Activated CD4-positive, alpha-beta T cell treated with anti-CD3 and anti-CD28 coated beads, Interleukin-2, amount 50 U/mL, for 24 hours (primary cell): Measurements from ENCODE around the gene RASGRP2.
A peak's percentile ranks its signal among the peaks of the same experiment; 100 is the strongest.

Source experiments
- DNase-seq, 2 donors: peaks; one replicate each; pipeline ENCODE4 v3.0.0-alpha.2; 2020; ENCODE audit warnings: low read depth in 1 of 2, low spot score in 1 of 2

Gene RASGRP2

GRCh38 chr11:64771861-64772260 is 27.9 kb upstream of the RASGRP2 start:
- no peak for DNase-seq

- no peak for DNase-seq
Measured at GRCh38 chr11:64770120-64770519, 26.2 kb upstream of the RASGRP2 start.

- DNase-seq = no peak
Measured at GRCh38 chr11:64769283-64769682, 25.3 kb upstream of the RASGRP2 start.

DNA sequence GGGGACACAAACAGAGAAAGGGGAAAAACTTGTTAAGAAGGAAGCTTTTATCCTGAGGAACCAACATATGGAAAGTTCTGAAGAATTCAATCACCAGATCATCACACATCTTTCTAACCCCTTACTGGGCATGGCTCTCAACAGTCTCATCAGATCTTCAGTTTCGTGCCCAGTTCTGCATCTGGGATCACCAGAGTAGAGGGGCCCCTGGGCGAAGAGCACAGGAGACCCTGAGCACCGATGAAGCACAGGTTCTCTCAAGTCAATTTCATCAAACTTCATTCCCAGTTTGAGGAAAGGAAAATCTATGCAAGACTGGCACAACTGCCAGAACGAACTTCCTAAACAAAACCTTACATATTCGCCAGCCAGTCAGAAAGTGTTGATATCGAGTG is 24.4 kb upstream of the RASGRP2 start:
- no peak for DNase-seq

DNA sequence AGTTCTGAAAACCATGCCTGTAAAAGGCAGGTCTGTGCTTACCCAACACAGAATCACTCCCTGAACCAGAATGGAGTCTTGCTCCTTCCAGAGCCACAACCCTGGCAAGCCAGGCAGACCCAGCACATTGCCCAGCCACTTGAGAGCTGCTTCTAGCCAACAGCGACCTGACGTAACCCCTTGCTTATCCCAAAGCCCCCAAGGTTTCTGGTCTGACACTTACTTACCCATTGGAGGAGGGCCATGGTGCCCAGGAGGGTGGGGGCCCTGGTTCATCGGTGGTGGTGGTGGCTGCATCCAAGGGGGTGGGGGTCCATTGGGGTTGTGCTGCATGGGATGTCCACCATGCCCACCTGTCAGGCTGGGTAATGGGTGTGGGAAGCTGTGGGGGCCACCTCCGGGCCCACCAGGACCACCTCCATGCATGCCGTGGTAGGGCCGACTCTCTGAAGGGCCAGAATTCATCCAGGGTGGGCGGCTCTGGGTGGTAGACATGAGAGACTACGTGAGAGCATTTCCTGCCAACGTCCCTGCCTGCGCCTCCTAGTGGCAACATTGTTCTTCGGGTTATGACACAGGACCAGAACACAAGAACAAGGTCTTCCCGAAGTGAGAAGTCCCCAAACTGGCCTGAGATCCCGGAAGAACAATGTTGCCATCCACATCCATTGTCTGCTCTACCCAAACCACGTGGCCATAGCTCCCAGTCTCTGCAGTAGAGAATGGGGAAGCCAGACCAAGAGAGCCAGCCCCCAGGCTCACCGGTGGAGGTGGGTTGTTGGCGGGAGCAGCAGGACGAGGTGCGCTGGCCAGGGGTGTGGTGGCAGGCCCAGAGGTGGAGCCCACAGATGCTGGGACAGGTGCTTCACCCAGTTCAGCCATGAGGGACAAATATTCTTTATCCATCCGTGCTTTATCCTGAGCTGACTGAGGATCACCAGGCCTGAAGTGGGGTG is 23.7 kb upstream of the RASGRP2 start:
- peak; percentile 63 to 75 for DNase-seq

DNA sequence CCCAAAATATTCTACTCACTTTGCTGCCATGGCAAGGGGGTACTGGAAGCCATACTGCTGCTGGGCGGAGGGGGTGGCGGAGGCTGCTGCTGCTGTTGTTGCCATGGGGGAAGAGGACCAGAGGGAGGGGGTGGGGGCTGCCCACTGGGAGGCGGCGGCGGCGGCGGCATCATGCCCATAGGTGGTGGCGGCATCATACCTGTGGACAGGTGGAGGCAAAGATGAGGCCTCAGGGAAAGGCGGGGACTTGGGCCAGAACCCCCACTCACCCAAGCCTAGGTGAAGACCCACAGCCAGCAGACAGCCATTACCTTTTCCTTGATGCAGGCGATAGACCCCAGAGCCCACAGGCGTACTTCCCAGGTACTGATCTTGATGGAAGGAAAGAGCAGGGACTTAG is 22.9 kb upstream of the RASGRP2 start:
- no peak for DNase-seq

DNA sequence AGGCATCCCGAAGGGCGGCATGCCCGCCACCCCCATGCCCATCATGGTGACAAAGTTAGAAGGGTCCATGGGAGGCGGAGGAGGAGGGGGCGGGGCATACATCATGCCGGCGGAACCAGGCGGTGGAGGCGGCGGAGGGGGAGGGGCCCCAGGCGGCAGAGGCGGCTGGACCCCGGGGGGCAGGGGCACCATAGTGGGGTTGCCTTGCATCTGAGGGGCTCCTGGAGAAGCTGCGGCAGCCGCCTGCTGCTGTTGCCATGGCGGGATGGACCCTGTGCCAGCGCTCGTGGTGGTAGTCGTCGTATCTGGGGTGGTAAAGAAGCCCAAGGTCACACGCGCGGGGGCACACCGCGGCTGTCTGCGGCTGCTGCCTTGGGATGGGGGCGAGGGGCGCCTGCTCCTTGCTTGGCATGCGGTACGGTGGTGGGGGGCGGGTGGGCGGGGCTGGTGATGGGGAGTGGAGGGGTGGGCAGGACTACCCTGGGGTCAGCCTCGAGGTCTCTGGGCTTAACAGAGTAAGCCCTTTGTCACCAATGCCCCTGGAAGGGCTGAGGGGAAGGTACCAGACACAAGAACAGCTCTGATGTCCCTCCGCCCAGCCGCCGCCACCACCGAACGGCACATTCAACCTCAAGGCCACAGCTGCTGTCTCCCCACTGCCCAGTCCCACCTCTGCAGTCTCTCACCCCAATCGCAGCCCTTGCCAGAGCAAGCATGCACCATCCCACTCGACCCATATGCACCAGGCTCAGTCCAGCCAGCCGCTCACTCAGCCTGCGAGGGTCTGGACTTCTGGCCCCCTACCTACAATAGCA is 22.1 kb upstream of the RASGRP2 start:
- DNase-seq = no peak

DNA sequence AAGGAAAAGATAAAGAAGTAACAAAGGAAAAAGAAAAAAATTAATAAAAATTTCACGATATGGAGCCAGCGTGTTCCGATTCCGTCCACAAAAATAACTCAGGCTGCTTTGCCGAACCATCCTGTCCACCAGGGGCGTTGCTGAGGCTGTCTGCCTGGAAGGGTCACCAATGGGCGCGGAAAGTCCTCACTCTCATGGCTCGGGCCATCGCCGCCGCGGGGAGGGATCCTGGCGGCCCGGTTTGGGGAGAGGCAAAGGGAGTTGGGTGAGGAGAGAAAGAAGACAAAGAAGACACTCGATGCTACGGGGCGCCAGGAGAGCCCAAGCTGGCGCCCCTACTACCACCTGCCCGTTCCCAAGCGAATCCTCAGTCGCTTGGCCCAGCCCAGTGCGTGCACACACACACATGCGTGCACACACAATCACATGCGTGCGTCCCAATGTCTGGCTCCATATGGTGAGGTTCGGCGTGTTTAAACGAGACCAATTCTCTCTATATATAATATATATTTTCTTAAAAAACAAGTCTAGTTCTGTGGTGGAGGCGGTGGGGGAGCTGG is 21.4 kb upstream of the RASGRP2 start:
- no peak for DNase-seq

GRCh38 chr11:64764753-64765152 is 20.8 kb upstream of the RASGRP2 start:
- no peak for DNase-seq

GRCh38 chr11:64764040-64764611 is 20.2 kb upstream of the RASGRP2 start:
- no peak for DNase-seq

- no peak for DNase-seq
Measured at GRCh38 chr11:64763526-64764039, 19.6 kb upstream of the RASGRP2 start.

- no peak for DNase-seq
Measured at GRCh38 chr11:64762674-64763525, 19.0 kb upstream of the RASGRP2 start.

DNA sequence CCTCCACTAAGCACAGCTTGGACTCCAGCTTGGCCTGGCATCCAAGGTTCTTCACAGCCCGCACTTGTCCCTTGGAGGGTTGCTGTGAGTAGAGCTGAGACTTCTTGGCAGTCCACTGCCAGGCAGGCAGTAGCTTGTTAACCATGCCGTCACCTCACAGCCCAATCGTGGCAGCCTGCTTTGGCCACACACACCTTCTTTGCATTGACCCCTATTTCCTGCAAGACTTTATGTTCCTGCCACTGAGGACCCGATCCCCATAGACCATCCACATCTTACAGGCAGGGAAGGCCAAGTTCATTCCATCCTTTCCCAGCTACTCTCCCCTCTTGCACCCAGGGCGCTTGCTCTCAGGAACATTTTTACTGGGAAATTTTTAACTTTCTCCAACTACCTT is 18.3 kb upstream of the RASGRP2 start:
- no peak for DNase-seq

- DNase-seq = no peak
Measured at GRCh38 chr11:64760759-64761420, 16.9 kb upstream of the RASGRP2 start.

- no peak for DNase-seq
Measured at GRCh38 chr11:64759722-64760719, 16.1 kb upstream of the RASGRP2 start, which contains the start of gene PYGM. TSS of gene PYGM (minus strand) at chr11:64759974. CDS start at chr11:64759898, 76 bp downstream.

GRCh38 chr11:64759131-64759721 is 15.3 kb upstream of the RASGRP2 start:
- DNase-seq = no peak

GRCh38 chr11:64758330-64759079 is 14.6 kb upstream of the RASGRP2 start:
- no peak for DNase-seq
